IMR-90 (cell line): Measurements from ENCODE around the gene ACOXL. TPM values are rescaled to one million over a fixed set of nuclear protein-coding genes. Genes with fewer than 3 reads are reported as not detected.

ENCODE experiments used
- ATAC-seq: fragments of 200-7000 bp; cut with Tn5 transposase; 2 replicates; pipeline ENCODE4 v1.9.1; 2020; ENCODE audit warnings: low read depth, mild to moderate bottlenecking, moderate library complexity
- BruUV-seq: library from RNA; stranded (reverse); fragments of 400-500 nt; replicated peaks from 2 replicates; lab custom pipeline; 2021; lab: Mats Ljungman, UMichigan
- CTCF ChIA-PET: fragments of 300-600 bp; formaldehyde crosslinking; extraction: SDS; loops from one replicate; lab custom pipeline; 2021; ENCODE audit warnings: antibody characterized with exemption; lab: Yijun Ruan, JAX
- POLR2A ChIA-PET: fragments of 300-600 bp; sonication (Branson Sonifier 250); formaldehyde crosslinking; loops from one replicate; lab custom pipeline; 2022; ENCODE audit warnings: antibody characterized with exemption; ENCODE audit not compliant: unreplicated experiment; lab: Charles Lee
- DNase-seq: peaks from one replicate; pipeline ENCODE4 v3.0.0; 2013
- H2AFZ ChIP-seq: replicated peaks from 2 replicates; pipeline ENCODE3; 2013; ENCODE audit warnings: low read length, mild to moderate bottlenecking; ENCODE audit not compliant: poor library complexity
- H2AK5ac ChIP-seq: 2 replicates; pipeline ENCODE4 v1.6.1; 2013; ENCODE audit warnings: low read depth, low read length, inconsistent platforms
- H2AK9ac ChIP-seq: replicated peaks from 2 replicates; pipeline ENCODE3; 2013; ENCODE audit warnings: mild to moderate bottlenecking, low read depth, low read length, moderate library complexity; ENCODE audit not compliant: poor library complexity
- H2BK120ac ChIP-seq: 2 replicates; pipeline ENCODE4 v1.6.1; 2013; ENCODE audit warnings: low read depth, low read length, inconsistent platforms
- H2BK15ac ChIP-seq: 3 replicates; pipeline ENCODE4 v1.6.1; 2013; ENCODE audit warnings: low read depth, low read length, inconsistent platforms
- H2BK20ac ChIP-seq: 2 replicates; pipeline ENCODE4 v1.6.1; 2013; ENCODE audit warnings: low read depth, mild to moderate bottlenecking, inconsistent platforms, low read length, moderate library complexity
- H2BK5ac ChIP-seq: 2 replicates; pipeline ENCODE4 v1.6.1; 2013; ENCODE audit warnings: mild to moderate bottlenecking, low read depth, low read length, inconsistent platforms; ENCODE audit not compliant: poor library complexity, severe bottlenecking
- H3K14ac ChIP-seq: replicated peaks from 2 replicates; pipeline ENCODE4 v1.6.1; 2013; ENCODE audit warnings: low read depth, low read length, inconsistent platforms
- H3K18ac ChIP-seq: 2 replicates; pipeline ENCODE4 v1.6.1; 2013; ENCODE audit warnings: low read depth, low read length, control low read depth
- H3K23ac ChIP-seq: 2 replicates; pipeline ENCODE4 v1.6.1; 2013; ENCODE audit warnings: low read depth, low read length, inconsistent platforms
- H3K27ac ChIP-seq: 2 replicates; pipeline ENCODE4 v1.5.1; 2013; ENCODE audit warnings: mild to moderate bottlenecking, control low read depth, low read length; ENCODE audit not compliant: insufficient read depth
- H3K27me3 ChIP-seq: 2 replicates; pipeline ENCODE4 v1.6.1; 2013; ENCODE audit warnings: low read length; ENCODE audit not compliant: control insufficient read depth, insufficient read depth
- H3K36me3 ChIP-seq: 2 replicates; pipeline ENCODE4 v1.6.1; 2013; ENCODE audit warnings: low read length, mixed read lengths; ENCODE audit not compliant: control insufficient read depth, insufficient read depth
- H3K4ac ChIP-seq: 2 replicates; pipeline ENCODE4 v1.6.1; 2013; ENCODE audit warnings: low read depth, low read length, inconsistent platforms
- H3K4me1 ChIP-seq: 2 replicates; pipeline ENCODE4 v1.6.1; 2013; ENCODE audit warnings: low read length, mixed read lengths; ENCODE audit not compliant: control insufficient read depth, insufficient read depth
- H3K4me2 ChIP-seq: 2 replicates; pipeline ENCODE4 v1.6.1; 2013; ENCODE audit warnings: low read depth, mild to moderate bottlenecking, control low read depth, low read length, moderate library complexity
- H3K4me3 ChIP-seq: 2 replicates; pipeline ENCODE4 v1.5.1; 2013; ENCODE audit warnings: low read depth, mild to moderate bottlenecking, control low read depth, low read length, moderate library complexity; ENCODE audit not compliant: insufficient read depth
- H3K56ac ChIP-seq: 2 replicates; pipeline ENCODE4 v1.6.1; 2013; ENCODE audit warnings: low read length, inconsistent platforms; ENCODE audit not compliant: insufficient read depth; ENCODE audit errors: extremely low read depth
- H3K79me1 ChIP-seq, 2 experiments: 2 replicates each; pipeline ENCODE4 v1.6.1; 2013; ENCODE audit warnings: low read length in 2 of 2, inconsistent platforms in 1 of 2, low read depth in 1 of 2
- H3K9ac ChIP-seq: 2 replicates; pipeline ENCODE4 v1.6.1; 2013; ENCODE audit warnings: low read depth, low read length, control low read depth
- H3K9me1 ChIP-seq: 2 replicates; pipeline ENCODE4 v1.6.1; 2013; ENCODE audit warnings: low read length, inconsistent platforms; ENCODE audit not compliant: insufficient read depth
- H3K9me3 ChIP-seq: 2 replicates; pipeline ENCODE4 v1.6.1; 2013; ENCODE audit warnings: low read length; ENCODE audit not compliant: control insufficient read depth, insufficient read depth
- H4K20me1 ChIP-seq: 2 replicates; pipeline ENCODE4 v1.6.1; 2013; ENCODE audit warnings: low read length, inconsistent platforms; ENCODE audit not compliant: insufficient read depth
- H4K5ac ChIP-seq: 2 replicates; pipeline ENCODE4 v1.6.1; 2013; ENCODE audit warnings: mild to moderate bottlenecking, low read depth, low read length, control low read depth
- H4K8ac ChIP-seq, 2 experiments: 2 replicates each; pipeline ENCODE4 v1.6.1; 2013; ENCODE audit warnings: low read depth in 2 of 2, low read length in 2 of 2, control low read depth in 1 of 2, inconsistent platforms in 1 of 2
- H4K91ac ChIP-seq: 2 replicates; pipeline ENCODE4 v1.6.1; 2013; ENCODE audit warnings: low read depth, low read length, inconsistent platforms; ENCODE audit not compliant: insufficient read depth
- BHLHE40 ChIP-seq: fragments of 150-350 bp; IDR thresholded peaks from 2 replicates; pipeline ENCODE4 v1.6.1; 2016; ENCODE audit warnings: mild to moderate bottlenecking, low read depth, low read length
- CEBPB ChIP-seq: IDR thresholded peaks from 2 replicates; pipeline ENCODE4 v1.6.1; 2012; ENCODE audit warnings: low read depth, low read length, improper control_type of control experiment
- CHD1 ChIP-seq: IDR thresholded peaks from 2 replicates; pipeline ENCODE4 v1.6.1; 2012; ENCODE audit warnings: low read depth, low read length, improper control_type of control experiment
- FOS ChIP-seq: fragments of 150-350 bp; IDR thresholded peaks from 2 replicates; pipeline ENCODE4 v1.6.1; 2016; ENCODE audit warnings: low read depth, low read length
- MAFK ChIP-seq: IDR thresholded peaks from 2 replicates; pipeline ENCODE4 v1.6.1; 2012; ENCODE audit warnings: low read depth, low read length, improper control_type of control experiment
- MAZ ChIP-seq: IDR thresholded peaks from 2 replicates; pipeline ENCODE4 v1.6.1; 2012; ENCODE audit warnings: low read depth, mild to moderate bottlenecking, low read length, improper control_type of control experiment, moderate library complexity, borderline replicate concordance
- MXI1 ChIP-seq: IDR thresholded peaks from 2 replicates; pipeline ENCODE4 v1.6.1; 2012; ENCODE audit warnings: low read depth, mild to moderate bottlenecking, low read length, moderate library complexity, borderline replicate concordance
- NFE2L2 ChIP-seq: fragments of 150-350 bp; IDR thresholded peaks from 2 replicates; pipeline ENCODE4 v1.6.1; 2016; ENCODE audit warnings: low read depth, mild to moderate bottlenecking, low read length
- POLR2A ChIP-seq: IDR thresholded peaks from 2 replicates; pipeline ENCODE4 v1.6.1; 2012; ENCODE audit warnings: mild to moderate bottlenecking, low read depth, low read length
- RAD21 ChIP-seq: IDR thresholded peaks from 2 replicates; pipeline ENCODE4 v1.6.1; 2012; ENCODE audit warnings: low read length, improper control_type of control experiment
- RCOR1 ChIP-seq: IDR thresholded peaks from 2 replicates; pipeline ENCODE4 v1.6.1; 2012; ENCODE audit warnings: mild to moderate bottlenecking, low read length, improper control_type of control experiment; ENCODE audit not compliant: insufficient replicate concordance
- RFX5 ChIP-seq: IDR thresholded peaks from 2 replicates; pipeline ENCODE4 v1.8.0; 2012; ENCODE audit warnings: low read depth, mild to moderate bottlenecking, low read length, moderate library complexity
- SMC3 ChIP-seq: fragments of 150-350 bp; IDR thresholded peaks from 2 replicates; pipeline ENCODE4 v1.6.1; 2016; ENCODE audit warnings: low read depth, mild to moderate bottlenecking, antibody characterized with exemption, low read length, moderate library complexity
- WGBS, 2 experiments: methylation state at CpG; one replicate each; pipeline versions ENCODE4 v1.1.5 to v1.1.7; 2013; ENCODE audit warnings: missing lambda C conversion rate in 2 of 2; ENCODE audit not compliant: insufficient read length in 1 of 2; ENCODE audit errors: extremely low coverage in 2 of 2; 5-methylcytosine and 5-hydroxymethylcytosine counted together
- dilution Hi-C: fragments of 300-500 bp; cut with HindIII; formaldehyde crosslinking; loops from one replicate; pipeline ENCODE4 v1.14.3; 2018; ENCODE audit warnings: low sequenced_read_pairs; ENCODE audit not compliant: unreplicated experiment
- in situ Hi-C: fragments of 300-500 bp; cut with MboI; formaldehyde crosslinking; loops from 3 replicates; pipeline ENCODE4 v1.14.3; 2019; ENCODE audit warnings: low sequenced_read_pairs, inconsistent platforms, mixed read lengths
- intact Hi-C: fragments of 100-400 bp; cut with micrococcal nuclease; formaldehyde crosslinking; loops from 2 replicates; pipeline ENCODE4 v1.10.0; 2022
- polyA plus RNA-seq, 3 experiments: library from polyadenylated mRNA; depleted of rRNA; stranded (reverse); fragments of >200 nt; gene quantifications; 2 replicates each; pipeline ENCODE4 v1.2.3, GENCODE V29; 2012; ENCODE audit warnings: low replicate concordance in 1 of 3
- total RNA-seq: library from RNA; depleted of rRNA; stranded (reverse); fragments of >200 nt; gene quantifications from 2 replicates; pipeline ENCODE4 v1.2.3, GENCODE V29; 2012
- TF ChIP-seq, protein P1 (sequence below): conservative IDR thresholded peaks from 2 replicates; pipeline ENCODE4 v1.5.1; 2012; ENCODE audit warnings: mild to moderate bottlenecking, low read depth, low read length, improper control_type of control experiment
- TF ChIP-seq, protein P2 (sequence below): fragments of 150-350 bp; IDR thresholded peaks from 2 replicates; pipeline ENCODE4 v1.6.1; 2017; ENCODE audit warnings: mild to moderate bottlenecking, antibody characterized with exemption, low read length, low read depth
- TF ChIP-seq, protein P3 (sequence below): fragments of 150-350 bp; IDR thresholded peaks from 2 replicates; pipeline ENCODE4 v1.6.1; 2016; ENCODE audit warnings: low read depth, mild to moderate bottlenecking, low read length, moderate library complexity, borderline replicate concordance

The ACOXL gene
- total and polyA plus RNA-seq, 2 of the 4 experiments (the other 2 are of a cell fraction) = not detected

DNA sequence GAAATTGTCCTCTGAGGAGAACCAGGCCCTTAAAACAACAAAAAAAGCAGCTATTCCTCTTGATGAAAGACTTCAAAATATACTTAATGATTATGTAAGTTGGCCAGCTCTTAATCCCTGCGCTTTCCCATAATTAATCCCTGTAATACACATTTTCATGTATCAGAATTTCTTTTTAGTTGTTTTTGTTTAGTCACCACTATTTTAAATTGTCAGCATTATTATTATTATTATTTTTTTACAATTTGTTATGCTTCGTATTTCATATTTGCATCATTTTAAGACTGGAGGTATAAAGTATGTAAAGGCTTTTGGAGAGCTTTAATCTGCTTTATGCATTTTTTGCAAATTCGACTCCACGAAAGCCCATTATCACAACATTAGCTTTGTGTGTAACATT, 152.9 kb downstream of the ACOXL start:
- Histone ChIP-seq H3K9ac (no peak overlapping the region), H2BK20ac (no peak overlapping the region), H3K56ac (no peak overlapping the region), H3K4ac (no peak overlapping the region), H2BK15ac (no peak overlapping the region), H2AK5ac (no peak overlapping the region), H3K9me1 (no peaks in the 10 kb centered on the region), H3K27ac (no peak overlapping the region), H3K36me3 (no peaks in the 10 kb centered on the region), H2BK5ac (no peak overlapping the region), H3K27me3 (peaks cover 2% of the 10 kb centered on the region; the same call in 1 of the 2 replicates), H3K79me1 (no peaks in the 10 kb centered on the region), H4K5ac (no peak overlapping the region), H3K18ac (no peak overlapping the region), H3K23ac (no peak overlapping the region), H4K91ac (no peak overlapping the region), H3K4me1 (no peaks in the 10 kb centered on the region), H2AFZ (no peak overlapping the region), H2AK9ac (no peak overlapping the region), H4K20me1 (no peaks in the 10 kb centered on the region), H2BK120ac (no peak overlapping the region), H3K4me2 (no peak overlapping the region), H3K9me3 (no peaks in the 10 kb centered on the region), H3K14ac (no peak overlapping the region), H3K4me3 (no peak overlapping the region), H4K8ac (no peak overlapping the region)
- no TSS peak for BruUV-seq
- no peak for TF ChIP-seq MAFK
- no peak for TF ChIP-seq BHLHE40
- no peak for TF ChIP-seq RCOR1
- TF ChIP-seq FOS = no peak
- no peak for TF ChIP-seq NFE2L2
- TF ChIP-seq POLR2A = no peak
- no peak for TF ChIP-seq RFX5
- TF ChIP-seq MXI1 = no peak
- TF ChIP-seq SMC3 = no peak
- TF ChIP-seq RAD21 = no peak
- no peak for TF ChIP-seq CHD1
- TF ChIP-seq CEBPB = no peak
- TF ChIP-seq, protein P1, sequence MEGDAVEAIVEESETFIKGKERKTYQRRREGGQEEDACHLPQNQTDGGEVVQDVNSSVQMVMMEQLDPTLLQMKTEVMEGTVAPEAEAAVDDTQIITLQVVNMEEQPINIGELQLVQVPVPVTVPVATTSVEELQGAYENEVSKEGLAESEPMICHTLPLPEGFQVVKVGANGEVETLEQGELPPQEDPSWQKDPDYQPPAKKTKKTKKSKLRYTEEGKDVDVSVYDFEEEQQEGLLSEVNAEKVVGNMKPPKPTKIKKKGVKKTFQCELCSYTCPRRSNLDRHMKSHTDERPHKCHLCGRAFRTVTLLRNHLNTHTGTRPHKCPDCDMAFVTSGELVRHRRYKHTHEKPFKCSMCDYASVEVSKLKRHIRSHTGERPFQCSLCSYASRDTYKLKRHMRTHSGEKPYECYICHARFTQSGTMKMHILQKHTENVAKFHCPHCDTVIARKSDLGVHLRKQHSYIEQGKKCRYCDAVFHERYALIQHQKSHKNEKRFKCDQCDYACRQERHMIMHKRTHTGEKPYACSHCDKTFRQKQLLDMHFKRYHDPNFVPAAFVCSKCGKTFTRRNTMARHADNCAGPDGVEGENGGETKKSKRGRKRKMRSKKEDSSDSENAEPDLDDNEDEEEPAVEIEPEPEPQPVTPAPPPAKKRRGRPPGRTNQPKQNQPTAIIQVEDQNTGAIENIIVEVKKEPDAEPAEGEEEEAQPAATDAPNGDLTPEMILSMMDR = no peak
- no peak for TF ChIP-seq MAZ
- TF ChIP-seq, protein P2, sequence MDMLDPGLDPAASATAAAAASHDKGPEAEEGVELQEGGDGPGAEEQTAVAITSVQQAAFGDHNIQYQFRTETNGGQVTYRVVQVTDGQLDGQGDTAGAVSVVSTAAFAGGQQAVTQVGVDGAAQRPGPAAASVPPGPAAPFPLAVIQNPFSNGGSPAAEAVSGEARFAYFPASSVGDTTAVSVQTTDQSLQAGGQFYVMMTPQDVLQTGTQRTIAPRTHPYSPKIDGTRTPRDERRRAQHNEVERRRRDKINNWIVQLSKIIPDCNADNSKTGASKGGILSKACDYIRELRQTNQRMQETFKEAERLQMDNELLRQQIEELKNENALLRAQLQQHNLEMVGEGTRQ = no peak
- TF ChIP-seq, protein P3, sequence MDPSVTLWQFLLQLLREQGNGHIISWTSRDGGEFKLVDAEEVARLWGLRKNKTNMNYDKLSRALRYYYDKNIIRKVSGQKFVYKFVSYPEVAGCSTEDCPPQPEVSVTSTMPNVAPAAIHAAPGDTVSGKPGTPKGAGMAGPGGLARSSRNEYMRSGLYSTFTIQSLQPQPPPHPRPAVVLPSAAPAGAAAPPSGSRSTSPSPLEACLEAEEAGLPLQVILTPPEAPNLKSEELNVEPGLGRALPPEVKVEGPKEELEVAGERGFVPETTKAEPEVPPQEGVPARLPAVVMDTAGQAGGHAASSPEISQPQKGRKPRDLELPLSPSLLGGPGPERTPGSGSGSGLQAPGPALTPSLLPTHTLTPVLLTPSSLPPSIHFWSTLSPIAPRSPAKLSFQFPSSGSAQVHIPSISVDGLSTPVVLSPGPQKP = no peak
- ChIA-PET POLR2A (no interaction called here), CTCF (no interaction called here)
- dilution Hi-C loops = no loop called here
- no CpG with 5 or more reads among the region's 4 CpGs for WGBS, 2 experiments
- ATAC-seq = no peak
- intact Hi-C loops = no loop called here
- no peak for DNase-seq
- in situ Hi-C loops = no loop called here
